GM19240 (cell line): ENCODE measurements around the gene TCTA.
A peak's percentile ranks its signal among the peaks of the same experiment; 100 is the strongest.
"Not testable (repeated sequence)": the region's sequence is repeated elsewhere in the genome, so short reads cannot be mapped to it uniquely, and the experiment has no call there.

Experiments used
- DNase-seq: peaks from one replicate; pipeline ENCODE4 v3.0.0; 2011; ENCODE audit warnings: low spot score; ENCODE audit not compliant: insufficient read length

TCTA gene

GRCh38 chr3:49411968-49412631 lies at the start of gene TCTA, which contains the start of gene RHOA:
Gene TCTA (plus strand): TSS chr3:49412423. CDS start chr3:49412427, 4 bp downstream.
Gene RHOA (minus strand): TSS chr3:49411976. CDS start chr3:49375589, 36,387 bp downstream.
- DNase-seq = peak; percentile 93

GRCh38 chr3:49362561-49362960 lies 49.7 kb upstream of the TCTA start:
- no peak for DNase-seq

- no peak for DNase-seq
These were observed 41.5 kb upstream of the TCTA start for GRCh38 chr3:49370585-49371290.

- no peak for DNase-seq
These were observed 40.3 kb upstream of the TCTA start for GRCh38 chr3:49371946-49372345.

- DNase-seq = no peak
These were observed 34.7 kb upstream of the TCTA start for GRCh38 chr3:49377483-49377882.

- DNase-seq = no peak
These were observed 33.9 kb upstream of the TCTA start for GRCh38 chr3:49378249-49378895.

GRCh38 chr3:49383387-49383786 lies 28.8 kb upstream of the TCTA start:
- DNase-seq = no peak

GRCh38 chr3:49385617-49386016 lies 26.6 kb upstream of the TCTA start:
- no peak for DNase-seq

GRCh38 chr3:49386056-49386756 lies 26.0 kb upstream of the TCTA start:
- DNase-seq = no peak

GRCh38 chr3:49387721-49388120 lies 24.5 kb upstream of the TCTA start:
- no peak for DNase-seq

GRCh38 chr3:49388289-49388820 lies 23.9 kb upstream of the TCTA start:
- no peak for DNase-seq

- DNase-seq = no peak
These were observed 22.9 kb upstream of the TCTA start for GRCh38 chr3:49389297-49389696.

GRCh38 chr3:49391310-49391709 lies 20.9 kb upstream of the TCTA start:
- DNase-seq = not testable (repeated sequence)

GRCh38 chr3:49397470-49397869 lies 14.8 kb upstream of the TCTA start:
- no peak for DNase-seq

- no peak for DNase-seq
These were observed 12.8 kb upstream of the TCTA start for GRCh38 chr3:49399461-49399860.

GRCh38 chr3:49401766-49402165 lies 10.5 kb upstream of the TCTA start:
- no peak for DNase-seq

GRCh38 chr3:49403891-49404290 lies 8.3 kb upstream of the TCTA start:
- no peak for DNase-seq

- DNase-seq = not testable (repeated sequence)
These were observed 6.7 kb upstream of the TCTA start for GRCh38 chr3:49405570-49405969.

GRCh38 chr3:49406571-49407565 lies 5.4 kb upstream of the TCTA start:
- DNase-seq = no peak
